GM23248 (cell line): ENCODE results near the gene KCTD1. TPM values are rescaled to one million over a fixed set of nuclear protein-coding genes. Genes with fewer than 3 reads are reported as not detected.

Experiments
- DNase-seq: peaks from one replicate; pipeline ENCODE4 v3.0.0-alpha.2; 2015
- H2AFZ ChIP-seq: fragments of 200-600 bp; sonication (generic); 2 replicates; pipeline ENCODE4 v1.6.1; 2016; ENCODE audit warnings: antibody characterized with exemption
- H3F3A ChIP-seq: fragments of 200-600 bp; sonication (generic); 2 replicates; pipeline ENCODE4 v1.6.1; 2016; ENCODE audit warnings: mild to moderate bottlenecking, antibody characterized with exemption, mixed run types; ENCODE audit not compliant: insufficient read depth
- H3K27ac ChIP-seq: fragments of 200-600 bp; sonication (generic); 2 replicates; pipeline ENCODE4 v1.5.1; 2016; ENCODE audit warnings: mild to moderate bottlenecking
- H3K27me3 ChIP-seq: fragments of 200-600 bp; sonication (generic); replicated peaks from 2 replicates; pipeline ENCODE4 v1.6.1; 2016; ENCODE audit warnings: mild to moderate bottlenecking; ENCODE audit not compliant: insufficient read depth
- H3K36me3 ChIP-seq: fragments of 200-600 bp; sonication (generic); 2 replicates; pipeline ENCODE4 v1.6.1; 2016; ENCODE audit warnings: low read depth, mild to moderate bottlenecking
- H3K4me1 ChIP-seq: fragments of 200-600 bp; sonication (generic); 2 replicates; pipeline ENCODE4 v1.6.1; 2016; ENCODE audit warnings: mild to moderate bottlenecking; ENCODE audit not compliant: insufficient read depth
- H3K4me2 ChIP-seq: fragments of 200-600 bp; sonication (generic); one replicate; pipeline ENCODE4 v1.6.1; 2016; ENCODE audit warnings: mild to moderate bottlenecking; ENCODE audit not compliant: unreplicated experiment
- H3K4me3 ChIP-seq: fragments of 200-600 bp; sonication (generic); 2 replicates; pipeline ENCODE4 v1.5.1; 2016; ENCODE audit warnings: mild to moderate bottlenecking
- H3K79me2 ChIP-seq: fragments of 200-600 bp; sonication (generic); 2 replicates; pipeline ENCODE4 v1.6.1; 2016; ENCODE audit warnings: mild to moderate bottlenecking; ENCODE audit not compliant: insufficient read depth
- H3K9ac ChIP-seq: fragments of 200-600 bp; sonication (generic); 2 replicates; pipeline ENCODE4 v1.6.1; 2016; ENCODE audit warnings: mild to moderate bottlenecking
- H3K9me2 ChIP-seq: fragments of 200-600 bp; sonication (generic); 2 replicates; pipeline ENCODE4 v1.6.1; 2016; ENCODE audit warnings: mixed run types, mild to moderate bottlenecking, moderate library complexity; ENCODE audit not compliant: insufficient read depth
- H3K9me3 ChIP-seq: fragments of 200-600 bp; sonication (generic); one replicate; pipeline ENCODE4 v1.6.1; 2017; ENCODE audit warnings: low read depth
- H4K20me1 ChIP-seq: fragments of 200-600 bp; sonication (generic); 2 replicates; pipeline ENCODE4 v1.6.0; 2016; ENCODE audit not compliant: insufficient read depth
- EZH2 ChIP-seq: fragments of 200-600 bp; sonication (generic); IDR thresholded peaks from 2 replicates; pipeline ENCODE4 v1.6.1; 2018; ENCODE audit warnings: antibody characterized with exemption, mild to moderate bottlenecking; ENCODE audit not compliant: insufficient read depth, poor library complexity, severe bottlenecking
- EZH2phosphoT487 ChIP-seq: fragments of 200-600 bp; sonication (generic); IDR thresholded peaks from 2 replicates; pipeline ENCODE4 v1.6.1; 2018; ENCODE audit warnings: antibody characterized with exemption, moderate library complexity, mild to moderate bottlenecking, low read depth; ENCODE audit not compliant: insufficient read depth
- WGBS, 2 experiments: methylation state at CpG; one replicate each; pipeline ENCODE4 v1.1.6; 2015 to 2017; ENCODE audit warnings: low lambda C conversion rate in 2 of 2, low coverage in 1 of 2; ENCODE audit errors: missing lambda C conversion rate in 2 of 2; 5-methylcytosine and 5-hydroxymethylcytosine counted together
- in situ Hi-C: fragments of 300-500 bp; cut with MboI; formaldehyde crosslinking; loops from 2 replicates; pipeline ENCODE4 v1.15.0; 2020
- polyA plus RNA-seq: library from polyadenylated mRNA; unstranded; fragments of >200 nt; fragmentation: Nextera tagmentation; extraction: Ambion mirVana; gene quantifications from 2 replicates; pipeline ENCODE4 v1.2.1, GENCODE V29; 2016
- total RNA-seq: library from RNA; depleted of rRNA; stranded (reverse); fragments of >200 nt; shearing (Covaris generic); gene quantifications from 2 replicates; pipeline ENCODE4 v1.2.3, GENCODE V29; 2014

KCTD1 gene
- total and polyA plus RNA-seq, 2 experiments from 2014 or later: 5.7 to 17.9 TPM

- Histone ChIP-seq H3K79me2 (no peaks in the 10 kb centered on the region), H2AFZ (no peak overlapping the region), H3K27ac (no peak overlapping the region), H3K9me2 (no peaks in the 10 kb centered on the region), H3K4me2 (no peak overlapping the region), H3K4me3 (no peak overlapping the region), H3K9ac (no peak overlapping the region), H3K36me3 (peaks cover 14% of the 10 kb centered on the region; the same call in 1 of the 2 replicates), H4K20me1 (no peaks in the 10 kb centered on the region), H3F3A (peaks cover 23% of the 10 kb centered on the region), H3K4me1 (peaks cover 39% of the 10 kb centered on the region), H3K9me3 (no peaks in the 10 kb centered on the region), H3K27me3 (no peaks in the 10 kb centered on the region)
- no peak for TF ChIP-seq EZH2
- no peak for TF ChIP-seq EZH2phosphoT487
- in situ Hi-C loops: no loop called here
- DNase-seq: no peak
- WGBS, 2 experiments: 89 to 97% methylated on average over 8 of the region's 8 CpGs
These were observed 71.7 kb downstream of the KCTD1 start for GRCh38 chr18:26476697-26477096.

GRCh38 chr18:26474542-26474941 is 73.8 kb downstream of the KCTD1 start:
- H3K27me3 ChIP-seq: no peaks in the 10 kb centered on the region
- no peak for DNase-seq
- H3K4me2 ChIP-seq: no peak overlapping the region
- H4K20me1 ChIP-seq: no peaks in the 10 kb centered on the region
- H3K9ac ChIP-seq: no peak overlapping the region
- H3K36me3 ChIP-seq: peaks cover 14% of the 10 kb centered on the region; the same call in 1 of the 2 replicates
- no peak overlapping the region for H3K4me3 ChIP-seq
- no peaks in the 10 kb centered on the region for H3K79me2 ChIP-seq
- H3K27ac ChIP-seq: no peak overlapping the region
- 90 to 95% methylated on average over 1 of the region's 1 CpG for WGBS, 2 experiments
- no peak overlapping the region for H2AFZ ChIP-seq
- H3K9me2 ChIP-seq: no peaks in the 10 kb centered on the region
- TF ChIP-seq EZH2phosphoT487 (no peak), EZH2 (no peak)
- peaks cover 7% of the 10 kb centered on the region; the same call in 1 of the 2 replicates for H3F3A ChIP-seq
- peaks cover 18% of the 10 kb centered on the region for H3K4me1 ChIP-seq
- in situ Hi-C loops: no loop called here
- H3K9me3 ChIP-seq: no peaks in the 10 kb centered on the region

GRCh38 chr18:26473672-26474071 is 74.7 kb downstream of the KCTD1 start:
- no peak overlapping the region for H2AFZ ChIP-seq
- peaks cover 6% of the 10 kb centered on the region; the same call in 1 of the 2 replicates for H3F3A ChIP-seq
- H3K4me3 ChIP-seq: no peak overlapping the region
- in situ Hi-C loops: no loop called here
- H4K20me1 ChIP-seq: no peaks in the 10 kb centered on the region
- no peaks in the 10 kb centered on the region for H3K9me2 ChIP-seq
- WGBS, 2 experiments: 63 to 66% methylated on average over 4 of the region's 4 CpGs
- no peak for DNase-seq
- no peaks in the 10 kb centered on the region for H3K79me2 ChIP-seq
- no peak overlapping the region for H3K9ac ChIP-seq
- H3K4me2 ChIP-seq: no peak overlapping the region
- peaks cover 14% of the 10 kb centered on the region; the same call in 1 of the 2 replicates for H3K36me3 ChIP-seq
- no peak overlapping the region for H3K27ac ChIP-seq
- no peaks in the 10 kb centered on the region for H3K9me3 ChIP-seq
- H3K27me3 ChIP-seq: no peaks in the 10 kb centered on the region
- no peak for TF ChIP-seq EZH2phosphoT487
- H3K4me1 ChIP-seq: peaks cover 10% of the 10 kb centered on the region

- Histone ChIP-seq H3K4me2 (no peak overlapping the region), H3K9me2 (no peaks in the 10 kb centered on the region), H3K27me3 (no peaks in the 10 kb centered on the region), H3K79me2 (no peaks in the 10 kb centered on the region), H3K4me3 (no peak overlapping the region), H3K9ac (no peak overlapping the region), H3K9me3 (no peaks in the 10 kb centered on the region), H3F3A (no peaks in the 10 kb centered on the region), H3K4me1 (no peaks in the 10 kb centered on the region), H3K36me3 (peaks cover 14% of the 10 kb centered on the region; the same call in 1 of the 2 replicates), H2AFZ (no peak overlapping the region), H4K20me1 (no peaks in the 10 kb centered on the region), H3K27ac (no peak overlapping the region)
- in situ Hi-C loops: no loop called here
- 98 to 99% methylated on average over 9 of the region's 9 CpGs for WGBS, 2 experiments
- DNase-seq: no peak
- TF ChIP-seq EZH2phosphoT487: no peak
- no peak for TF ChIP-seq EZH2
These were observed 76.5 kb downstream of the KCTD1 start for GRCh38 chr18:26471826-26472225.

- TF ChIP-seq EZH2phosphoT487 (no peak), EZH2 (no peak)
- H3K9me2 ChIP-seq: no peaks in the 10 kb centered on the region
- 71 to 72% methylated on average over 9 of the region's 9 CpGs for WGBS, 2 experiments
- peaks cover 10% of the 10 kb centered on the region; the same call in 1 of the 2 replicates for H3K36me3 ChIP-seq
- H3K4me2 ChIP-seq: no peak overlapping the region
- no peaks in the 10 kb centered on the region for H3K27me3 ChIP-seq
- in situ Hi-C loops: no loop called here
- H3K27ac ChIP-seq: no peak overlapping the region
- no peaks in the 10 kb centered on the region for H3F3A ChIP-seq
- no peak for DNase-seq
- no peaks in the 10 kb centered on the region for H3K79me2 ChIP-seq
- H4K20me1 ChIP-seq: no peaks in the 10 kb centered on the region
- H3K9ac ChIP-seq: no peak overlapping the region
- H3K9me3 ChIP-seq: no peaks in the 10 kb centered on the region
- H3K4me1 ChIP-seq: no peaks in the 10 kb centered on the region
- no peak overlapping the region for H3K4me3 ChIP-seq
- H2AFZ ChIP-seq: no peak overlapping the region
These were observed 77.3 kb downstream of the KCTD1 start for GRCh38 chr18:26471027-26471426.
